WTC11 (cell line): ENCODE data around the gene CYP27A1. TPM values are rescaled to one million over a fixed set of nuclear protein-coding genes. Genes with fewer than 3 reads are reported as not detected.

ENCODE experiments used
- ATAC-seq: fragments of 200-7000 bp; cut with Tn5 transposase; 2 replicates; pipeline ENCODE4 v1.10.0; 2021; ENCODE audit warnings: mild to moderate bottlenecking, moderate library complexity
- CTCF ChIA-PET: fragments of 300-600 bp; sonication (Branson Sonifier 250); formaldehyde crosslinking; loops from one replicate; lab custom pipeline; 2021; ENCODE audit warnings: antibody characterized with exemption; lab: Charles Lee
- POLR2A ChIA-PET: fragments of 350-600 bp; sonication (Branson Sonifier 250); formaldehyde crosslinking; loops from one replicate; lab custom pipeline; 2021; ENCODE audit warnings: antibody characterized with exemption; lab: Charles Lee
- DNase-seq: peaks from one replicate; pipeline ENCODE4 v3.0.0; 2021; ENCODE audit warnings: low spot score
- H3K27ac Mint-ChIP-seq: 2 replicates; pipeline ENCODE4 v1.8.0; 2021; ENCODE audit warnings: mixed read lengths
- H3K27me3 Mint-ChIP-seq: 2 replicates; pipeline ENCODE4 v1.8.0; 2021; ENCODE audit warnings: low read depth, mild to moderate bottlenecking, moderate library complexity, mixed read lengths
- H3K36me3 Mint-ChIP-seq: 2 replicates; pipeline ENCODE4 v1.8.0; 2021; ENCODE audit warnings: mixed read lengths
- H3K4me1 Mint-ChIP-seq: 2 replicates; pipeline ENCODE4 v1.8.0; 2022; ENCODE audit warnings: mixed read lengths
- H3K4me3 Mint-ChIP-seq: 2 replicates; pipeline ENCODE4 v1.8.0; 2021; ENCODE audit warnings: mild to moderate bottlenecking, moderate library complexity, mixed read lengths
- H3K9me3 Mint-ChIP-seq: 2 replicates; pipeline ENCODE4 v1.8.0; 2021; ENCODE audit warnings: mixed read lengths
- AR ChIP-seq: fragments of 250-450 bp; sonication (Bioruptor Pico); IDR thresholded peaks from 2 replicates; pipeline ENCODE4 v1.9.0; 2021; ENCODE audit warnings: mild to moderate bottlenecking
- CDX4 ChIP-seq: fragments of 250-450 bp; sonication (Bioruptor Pico); IDR thresholded peaks from 2 replicates; pipeline ENCODE4 v1.9.0; 2021; ENCODE audit warnings: moderate library complexity, mild to moderate bottlenecking, inconsistent platforms, borderline replicate concordance
- CREB1 ChIP-seq: sonication (generic); formaldehyde crosslinking; IDR thresholded peaks from 2 replicates; pipeline ENCODE4 v1.8.0; 2023; ENCODE audit warnings: mild to moderate bottlenecking, missing genetic modification reagents
- ERG ChIP-seq: fragments of 250-450 bp; sonication (Bioruptor Pico); IDR thresholded peaks from 2 replicates; pipeline ENCODE4 v1.8.0; 2021; ENCODE audit warnings: mild to moderate bottlenecking
- NR2C2 ChIP-seq: sonication (generic); formaldehyde crosslinking; IDR thresholded peaks from 2 replicates; pipeline ENCODE4 v1.8.0; 2022; ENCODE audit warnings: mild to moderate bottlenecking, missing genetic modification reagents
- RORB ChIP-seq: fragments of 250-450 bp; sonication (Bioruptor Pico); IDR thresholded peaks from 2 replicates; pipeline ENCODE4 v1.9.0; 2021; ENCODE audit warnings: mild to moderate bottlenecking
- SMAD3 ChIP-seq: sonication (generic); formaldehyde crosslinking; IDR thresholded peaks from 2 replicates; pipeline ENCODE4 v1.8.0; 2022; ENCODE audit warnings: missing genetic modification reagents, mild to moderate bottlenecking, borderline replicate concordance
- TEAD1 ChIP-seq: sonication (generic); formaldehyde crosslinking; IDR thresholded peaks from 2 replicates; pipeline ENCODE4 v1.8.0; 2022; ENCODE audit warnings: mild to moderate bottlenecking, missing genetic modification reagents
- ZNF219 ChIP-seq: sonication (generic); formaldehyde crosslinking; IDR thresholded peaks from 2 replicates; pipeline ENCODE4 v1.8.0; 2023; ENCODE audit warnings: missing genetic modification reagents, mild to moderate bottlenecking, borderline replicate concordance
- ZNF263 ChIP-seq: sonication (generic); formaldehyde crosslinking; IDR thresholded peaks from 2 replicates; pipeline ENCODE4 v1.8.1; 2022; ENCODE audit warnings: low read depth, mild to moderate bottlenecking, moderate library complexity, missing genetic modification reagents
- ZNF281 ChIP-seq: sonication (generic); formaldehyde crosslinking; IDR thresholded peaks from 2 replicates; pipeline ENCODE4 v1.8.0; 2023; ENCODE audit warnings: mild to moderate bottlenecking, missing genetic modification reagents
- ZNF396 ChIP-seq: fragments of 250-450 bp; sonication (Bioruptor Pico); IDR thresholded peaks from 2 replicates; pipeline ENCODE4 v1.8.0; 2021; ENCODE audit warnings: mild to moderate bottlenecking, moderate library complexity, borderline replicate concordance
- ZNF416 ChIP-seq: fragments of 250-450 bp; sonication (Bioruptor Pico); IDR thresholded peaks from 2 replicates; pipeline ENCODE4 v1.9.0; 2021; ENCODE audit warnings: mild to moderate bottlenecking, inconsistent platforms
- ZNF423 ChIP-seq: fragments of 250-450 bp; sonication (Bioruptor Pico); IDR thresholded peaks from 2 replicates; pipeline ENCODE4 v2.1.2; 2022; ENCODE audit warnings: mild to moderate bottlenecking, moderate library complexity
- ZNF671 ChIP-seq: fragments of 250-450 bp; sonication (Bioruptor Pico); IDR thresholded peaks from 2 replicates; pipeline ENCODE4 v1.8.0; 2021; ENCODE audit warnings: mild to moderate bottlenecking
- total RNA-seq: library from RNA; stranded (reverse); gene quantifications from 3 replicates; pipeline ENCODE4 v1.2.3, GENCODE V29; 2021

CYP27A1 gene
- total RNA-seq, 1 experiment from 2014 or later = 5.6 TPM

GRCh38 chr2:218820746-218821369 lies 38.9 kb downstream of the CYP27A1 start (continued):
- TF ChIP-seq CDX4 = no peak

- TF ChIP-seq ZNF219 (CRISPR knock-in tag) (no peak), SMAD3 (CRISPR knock-in tag) (no peak), ERG (CRISPR knock-in tag) (no peak), ZNF396 (no peak), ZNF416 (CRISPR knock-in tag) (no peak), NR2C2 (CRISPR knock-in tag) (no peak), CREB1 (CRISPR knock-in tag) (no peak), ZNF281 (no peak), ZNF423 (CRISPR knock-in tag) (no peak)
- H3K9me3 Mint-ChIP-seq = no peaks in the 10 kb centered on the region
- no peak for DNase-seq
- ChIA-PET CTCF (interaction anchor here (0.8 to 1.1 kb wide), 3 partner anchors 26 to 208 kb away, joined by 3 read pairs; no protein-coding TSS in a partner anchor), POLR2A (no interaction called here)
- no peaks in the 10 kb centered on the region for H3K36me3 Mint-ChIP-seq
- no peak overlapping the region for H3K4me3 Mint-ChIP-seq
- no peak for ATAC-seq
- peaks cover 3% of the 10 kb centered on the region; the same call in 1 of the 2 replicates for H3K4me1 Mint-ChIP-seq
- no peaks in the 10 kb centered on the region for H3K27me3 Mint-ChIP-seq
- H3K27ac Mint-ChIP-seq = no peak overlapping the region
These were observed 39.8 kb downstream of the CYP27A1 start for GRCh38 chr2:218821605-218822211.

- TF ChIP-seq TEAD1 (CRISPR knock-in tag) = no peak
- no peak for TF ChIP-seq RORB
- TF ChIP-seq ZNF263 (CRISPR knock-in tag) = no peak
- TF ChIP-seq AR = no peak
- no peak for TF ChIP-seq ZNF423 (CRISPR knock-in tag)
- TF ChIP-seq ZNF671 = no peak
- Mint-ChIP-seq H3K4me3 (no peak overlapping the region), H3K36me3 (no peaks in the 10 kb centered on the region), H3K27ac (no peak overlapping the region), H3K9me3 (no peaks in the 10 kb centered on the region), H3K4me1 (peaks cover 3% of the 10 kb centered on the region; the same call in 1 of the 2 replicates), H3K27me3 (no peaks in the 10 kb centered on the region)
- no peak for DNase-seq
- no peak for ATAC-seq
- POLR2A ChIA-PET = no interaction called here
- CTCF ChIA-PET = interaction anchor here (0.6 to 1.4 kb wide), 4 partner anchors 25 to 331 kb away, joined by 3 to 4 read pairs (median 4); partner anchors contain the start of gene CYP27A1
These were observed 40.7 kb downstream of the CYP27A1 start for GRCh38 chr2:218822622-218823021.
